MCF 10A (cell line): ENCODE measurements around the gene SERAC1. TPM values are rescaled to one million over a fixed set of nuclear protein-coding genes. Genes with fewer than 3 reads are reported as not detected.
"Not testable (repeated sequence)": the region's sequence is repeated elsewhere in the genome, so short reads cannot be mapped to it uniquely, and the experiment has no call there.

Experiments
- BruUV-seq: library from RNA; stranded (reverse); fragments of 400-500 nt; replicated peaks from 2 replicates; lab custom pipeline; 2021; lab: Mats Ljungman, UMichigan
- CTCF ChIA-PET: fragments of 300-600 bp; sonication (Branson Sonifier 250); formaldehyde crosslinking; extraction: SDS; loops from one replicate; lab custom pipeline; 2021; ENCODE audit warnings: antibody characterized with exemption, inconsistent platforms; lab: Yijun Ruan, JAX
- POLR2A ChIA-PET: fragments of 300-600, 350-650 bp; sonication (Branson Sonifier 250); formaldehyde crosslinking; extraction: SDS; loops from one replicate; lab custom pipeline; 2020; ENCODE audit warnings: antibody characterized with exemption, inconsistent platforms; lab: Yijun Ruan, JAX
- DNase-seq: peaks from one replicate; pipeline ENCODE4 v3.0.0-alpha.2; 2018; ENCODE audit not compliant: unreplicated experiment
- H3K27ac Mint-ChIP-seq: one replicate; pipeline ENCODE4 v1.8.0; 2022; ENCODE audit warnings: mild to moderate bottlenecking, low read depth, mixed read lengths; ENCODE audit not compliant: unreplicated experiment
- H3K27me3 Mint-ChIP-seq: one replicate; pipeline ENCODE4 v1.8.0; 2022; ENCODE audit warnings: mixed read lengths; ENCODE audit not compliant: insufficient read depth, unreplicated experiment
- H3K36me3 Mint-ChIP-seq: one replicate; pipeline ENCODE4 v1.8.0; 2022; ENCODE audit warnings: mild to moderate bottlenecking, moderate library complexity, mixed read lengths; ENCODE audit not compliant: insufficient read depth, unreplicated experiment
- H3K4me1 Mint-ChIP-seq: one replicate; pipeline ENCODE4 v1.8.0; 2022; ENCODE audit warnings: mixed read lengths; ENCODE audit not compliant: insufficient read depth, unreplicated experiment
- H3K4me3 Mint-ChIP-seq: one replicate; pipeline ENCODE4 v1.8.0; 2022; ENCODE audit warnings: mild to moderate bottlenecking, moderate library complexity, mixed read lengths; ENCODE audit not compliant: unreplicated experiment
- H3K9me3 Mint-ChIP-seq: one replicate; pipeline ENCODE4 v1.8.0; 2022; ENCODE audit warnings: mixed read lengths; ENCODE audit not compliant: unreplicated experiment
- intact Hi-C: fragments of 100-400 bp; cut with micrococcal nuclease; formaldehyde crosslinking; loops from 2 replicates; pipeline ENCODE4 v1.14.1; 2022
- total RNA-seq: library from RNA; stranded (reverse); gene quantifications from 2 replicates; pipeline ENCODE4 v1.2.3, GENCODE V29; 2022
- TF ChIP-seq, protein P1 (sequence below): fragments of 200-600 bp; IDR thresholded peaks from one replicate; pipeline ENCODE4 v1.8.0; 2022; ENCODE audit warnings: antibody characterized with exemption, mild to moderate bottlenecking; ENCODE audit not compliant: unreplicated experiment

Gene SERAC1
- total RNA-seq, 1 experiment from 2014 or later: 5.3 TPM

GRCh38 chr6:158185729-158186456 lies 17.8 kb upstream of the SERAC1 start:
- H3K4me3 Mint-ChIP-seq: no peak overlapping the region
- H3K9me3 Mint-ChIP-seq: no peaks in the 10 kb centered on the region
- intact Hi-C loops: no loop called here
- peaks cover 26% of the 10 kb centered on the region for H3K36me3 Mint-ChIP-seq
- peak overlapping the region; percentile 13 for H3K27ac Mint-ChIP-seq
- no TSS peak for BruUV-seq
- ChIA-PET CTCF (interaction anchor here (0.6 to 1.3 kb wide), 2 partner anchors 28 to 35 kb away, joined by 3 to 8 read pairs; no protein-coding TSS in a partner anchor), POLR2A (interaction anchor here (0.6 to 1.3 kb wide), 4 partner anchors 14 to 461 kb away, joined by 3 to 5 read pairs (median 4); no protein-coding TSS in a partner anchor)
- TF ChIP-seq, protein P1, sequence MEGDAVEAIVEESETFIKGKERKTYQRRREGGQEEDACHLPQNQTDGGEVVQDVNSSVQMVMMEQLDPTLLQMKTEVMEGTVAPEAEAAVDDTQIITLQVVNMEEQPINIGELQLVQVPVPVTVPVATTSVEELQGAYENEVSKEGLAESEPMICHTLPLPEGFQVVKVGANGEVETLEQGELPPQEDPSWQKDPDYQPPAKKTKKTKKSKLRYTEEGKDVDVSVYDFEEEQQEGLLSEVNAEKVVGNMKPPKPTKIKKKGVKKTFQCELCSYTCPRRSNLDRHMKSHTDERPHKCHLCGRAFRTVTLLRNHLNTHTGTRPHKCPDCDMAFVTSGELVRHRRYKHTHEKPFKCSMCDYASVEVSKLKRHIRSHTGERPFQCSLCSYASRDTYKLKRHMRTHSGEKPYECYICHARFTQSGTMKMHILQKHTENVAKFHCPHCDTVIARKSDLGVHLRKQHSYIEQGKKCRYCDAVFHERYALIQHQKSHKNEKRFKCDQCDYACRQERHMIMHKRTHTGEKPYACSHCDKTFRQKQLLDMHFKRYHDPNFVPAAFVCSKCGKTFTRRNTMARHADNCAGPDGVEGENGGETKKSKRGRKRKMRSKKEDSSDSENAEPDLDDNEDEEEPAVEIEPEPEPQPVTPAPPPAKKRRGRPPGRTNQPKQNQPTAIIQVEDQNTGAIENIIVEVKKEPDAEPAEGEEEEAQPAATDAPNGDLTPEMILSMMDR: no peak
- H3K4me1 Mint-ChIP-seq: peaks cover 11% of the 10 kb centered on the region
- peak; percentile 61 for DNase-seq
- no peaks in the 10 kb centered on the region for H3K27me3 Mint-ChIP-seq

- H3K27ac Mint-ChIP-seq: no peak overlapping the region
- H3K9me3 Mint-ChIP-seq: no peaks in the 10 kb centered on the region
- no peak for DNase-seq
- peaks cover 26% of the 10 kb centered on the region for H3K36me3 Mint-ChIP-seq
- no TSS peak for BruUV-seq
- ChIA-PET POLR2A (no interaction called here), CTCF (no interaction called here)
- no peak overlapping the region for H3K4me3 Mint-ChIP-seq
- peaks cover 11% of the 10 kb centered on the region for H3K4me1 Mint-ChIP-seq
- TF ChIP-seq, protein P1: no peak
- intact Hi-C loops: no loop called here
- no peaks in the 10 kb centered on the region for H3K27me3 Mint-ChIP-seq
These were observed 16.5 kb upstream of the SERAC1 start for GRCh38 chr6:158184608-158185007.

- H3K9me3 Mint-ChIP-seq, H3K4me3 Mint-ChIP-seq, intact Hi-C loops, BruUV-seq, DNase-seq, H3K27me3 Mint-ChIP-seq: not testable (repeated sequence)
- H3K36me3 Mint-ChIP-seq: peaks cover 26% of the 10 kb centered on the region
- ChIA-PET POLR2A (interaction anchor here (0.7 kb wide), 1 partner anchor 9 kb away, joined by 5 read pairs; no protein-coding TSS in a partner anchor), CTCF (interaction anchor here (0.6 to 0.8 kb wide), 2 partner anchors 10 to 12 kb away, joined by 3 to 5 read pairs; no protein-coding TSS in a partner anchor)
- peaks cover 11% of the 10 kb centered on the region for H3K4me1 Mint-ChIP-seq
- peak overlapping the region; percentile 23 for H3K27ac Mint-ChIP-seq
These were observed 15.3 kb upstream of the SERAC1 start for GRCh38 chr6:158183174-158183972.

GRCh38 chr6:158177712-158178111 lies 9.7 kb upstream of the SERAC1 start:
- peaks cover 11% of the 10 kb centered on the region for H3K4me1 Mint-ChIP-seq
- H3K36me3 Mint-ChIP-seq, DNase-seq, H3K27ac Mint-ChIP-seq, POLR2A ChIA-PET, H3K27me3 Mint-ChIP-seq, CTCF ChIA-PET, BruUV-seq, intact Hi-C loops, H3K4me3 Mint-ChIP-seq, H3K9me3 Mint-ChIP-seq: not testable (repeated sequence)
